ENCODE data around the gene FIGN.

Gene FIGN

GRCh38 chr2:163737563-163737962, 1.8 kb upstream of the FIGN start:
- no peak overlapping the region for H3K27ac ChIP-seq
- TF ChIP-seq ZFX (IDR thresholded peaks at IDR 0.05) = no peak
- TF ChIP-seq, protein P1, sequence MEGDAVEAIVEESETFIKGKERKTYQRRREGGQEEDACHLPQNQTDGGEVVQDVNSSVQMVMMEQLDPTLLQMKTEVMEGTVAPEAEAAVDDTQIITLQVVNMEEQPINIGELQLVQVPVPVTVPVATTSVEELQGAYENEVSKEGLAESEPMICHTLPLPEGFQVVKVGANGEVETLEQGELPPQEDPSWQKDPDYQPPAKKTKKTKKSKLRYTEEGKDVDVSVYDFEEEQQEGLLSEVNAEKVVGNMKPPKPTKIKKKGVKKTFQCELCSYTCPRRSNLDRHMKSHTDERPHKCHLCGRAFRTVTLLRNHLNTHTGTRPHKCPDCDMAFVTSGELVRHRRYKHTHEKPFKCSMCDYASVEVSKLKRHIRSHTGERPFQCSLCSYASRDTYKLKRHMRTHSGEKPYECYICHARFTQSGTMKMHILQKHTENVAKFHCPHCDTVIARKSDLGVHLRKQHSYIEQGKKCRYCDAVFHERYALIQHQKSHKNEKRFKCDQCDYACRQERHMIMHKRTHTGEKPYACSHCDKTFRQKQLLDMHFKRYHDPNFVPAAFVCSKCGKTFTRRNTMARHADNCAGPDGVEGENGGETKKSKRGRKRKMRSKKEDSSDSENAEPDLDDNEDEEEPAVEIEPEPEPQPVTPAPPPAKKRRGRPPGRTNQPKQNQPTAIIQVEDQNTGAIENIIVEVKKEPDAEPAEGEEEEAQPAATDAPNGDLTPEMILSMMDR (conservative IDR thresholded peaks at IDR 0.05) = no peak

- TF ChIP-seq, protein P1 (conservative IDR thresholded peaks at IDR 0.05) = no peak
- TF ChIP-seq ZFX (IDR thresholded peaks at IDR 0.05) = no peak
- no peak overlapping the region for H3K27ac ChIP-seq
These were observed 1.3 kb upstream of the FIGN start for GRCh38 chr2:163737190-163737439.

GRCh38 chr2:163736433-163737189, 803 bp upstream of the FIGN start:
- TF ChIP-seq, protein P1 (conservative IDR thresholded peaks at IDR 0.05) = no peak; the same call in 1 of the 2 replicates
- TF ChIP-seq ZFX (IDR thresholded peaks at IDR 0.05) = peak; percentile 68
- peak overlapping the region; percentile 79 for H3K27ac ChIP-seq

- no peak overlapping the region; the same call in 1 of the 2 replicates for H3K27ac ChIP-seq
- TF ChIP-seq, protein P1 (conservative IDR thresholded peaks at IDR 0.05) = no peak
- no peak for TF ChIP-seq ZFX (IDR thresholded peaks at IDR 0.05)
These were observed 725 bp downstream of the FIGN start for GRCh38 chr2:163734881-163735684.

DNA sequence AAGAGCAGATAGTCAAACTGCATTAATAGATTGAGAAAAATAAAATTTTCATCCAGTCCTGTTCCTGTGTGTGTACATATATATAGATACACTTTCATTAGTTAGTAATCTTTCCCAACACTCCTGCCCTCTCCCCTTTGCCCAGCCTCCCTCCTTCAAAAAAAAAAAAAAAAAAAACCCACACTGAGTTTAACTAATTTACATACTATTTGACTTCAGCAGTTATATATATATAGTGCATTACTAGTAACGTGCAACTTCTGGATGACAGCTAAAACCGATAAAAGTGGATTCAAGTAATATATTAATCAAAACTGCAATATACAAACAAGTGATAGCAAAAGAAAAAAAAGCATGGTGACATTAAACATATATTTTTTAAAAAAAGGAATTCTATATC, 1.4 kb downstream of the FIGN start:
- TF ChIP-seq, protein P1 (conservative IDR thresholded peaks at IDR 0.05) = no peak
- H3K27ac ChIP-seq = no peak overlapping the region

- no peak overlapping the region for H3K27ac ChIP-seq
- TF ChIP-seq, protein P1 (conservative IDR thresholded peaks at IDR 0.05) = no peak
- no peak for TF ChIP-seq ZFX (IDR thresholded peaks at IDR 0.05)
These were observed 1.9 kb downstream of the FIGN start for GRCh38 chr2:163733956-163734355.

DNA sequence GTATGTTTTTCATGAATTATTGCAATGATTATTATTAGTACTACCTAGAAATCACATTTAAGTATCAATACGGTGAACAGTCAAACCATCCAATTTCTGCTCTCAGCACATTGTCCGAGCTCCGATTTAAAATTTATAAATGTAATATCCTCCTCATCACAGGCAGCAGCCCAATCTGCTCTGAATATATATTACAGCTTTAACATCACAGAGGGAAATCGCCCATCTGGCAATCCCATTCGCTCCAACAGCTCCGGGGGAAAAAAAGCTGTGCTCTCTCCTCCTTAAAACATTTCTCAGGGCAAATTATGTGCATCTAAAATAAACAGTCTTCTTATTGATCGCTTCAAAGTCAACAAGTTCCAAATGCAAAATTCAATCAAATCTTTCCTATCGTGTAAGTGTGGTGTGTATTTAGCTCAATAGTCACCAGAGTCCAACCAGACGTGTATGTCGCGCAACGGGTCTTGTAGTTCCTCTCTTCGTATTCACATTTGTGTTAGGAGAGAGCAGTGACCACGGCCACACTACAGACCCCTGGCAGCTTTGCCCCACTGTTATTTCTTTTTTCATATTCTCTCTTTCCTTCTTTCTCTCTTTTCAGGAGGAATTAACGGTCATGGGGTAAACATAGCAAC, 2.4 kb downstream of the FIGN start:
- H3K27ac ChIP-seq = no peak overlapping the region
- TF ChIP-seq, protein P1 (conservative IDR thresholded peaks at IDR 0.05) = no peak
